BLaER1 (cell line): ENCODE results near the gene SLC22A1.
"Not testable (repeated sequence)": the region's sequence is repeated elsewhere in the genome, so short reads cannot be mapped to it uniquely, and the experiment has no call there.

Source experiments
- H3K27ac ChIP-seq: shearing (Covaris generic); formaldehyde crosslinking; 2 replicates; pipeline ENCODE4 v1.8.1; 2022
- H3K27me3 ChIP-seq: shearing (Covaris generic); formaldehyde crosslinking; 2 replicates; pipeline ENCODE4 v1.8.1; 2022
- H3K36me3 ChIP-seq: shearing (Covaris generic); formaldehyde crosslinking; 2 replicates; pipeline ENCODE4 v1.8.1; 2022
- H3K4me1 ChIP-seq: shearing (Covaris generic); formaldehyde crosslinking; 2 replicates; pipeline ENCODE4 v1.8.1; 2022
- H3K4me2 ChIP-seq: shearing (Covaris generic); formaldehyde crosslinking; 2 replicates; pipeline ENCODE4 v1.8.1; 2022
- H3K4me3 ChIP-seq: shearing (Covaris generic); formaldehyde crosslinking; 2 replicates; pipeline ENCODE4 v1.8.1; 2022
- H3K9ac ChIP-seq: shearing (Covaris generic); formaldehyde crosslinking; 2 replicates; pipeline ENCODE4 v1.8.1; 2022
- H3K9me3 ChIP-seq: shearing (Covaris generic); formaldehyde crosslinking; 2 replicates; pipeline ENCODE4 v1.8.1; 2022
- H4K20me1 ChIP-seq: shearing (Covaris generic); formaldehyde crosslinking; 2 replicates; pipeline ENCODE4 v1.8.1; 2022
- Cebpa-rat ChIP-seq: shearing (Covaris generic); IDR thresholded peaks from 2 replicates; pipeline ENCODE4 v1.8.1; 2022

The SLC22A1 gene

DNA sequence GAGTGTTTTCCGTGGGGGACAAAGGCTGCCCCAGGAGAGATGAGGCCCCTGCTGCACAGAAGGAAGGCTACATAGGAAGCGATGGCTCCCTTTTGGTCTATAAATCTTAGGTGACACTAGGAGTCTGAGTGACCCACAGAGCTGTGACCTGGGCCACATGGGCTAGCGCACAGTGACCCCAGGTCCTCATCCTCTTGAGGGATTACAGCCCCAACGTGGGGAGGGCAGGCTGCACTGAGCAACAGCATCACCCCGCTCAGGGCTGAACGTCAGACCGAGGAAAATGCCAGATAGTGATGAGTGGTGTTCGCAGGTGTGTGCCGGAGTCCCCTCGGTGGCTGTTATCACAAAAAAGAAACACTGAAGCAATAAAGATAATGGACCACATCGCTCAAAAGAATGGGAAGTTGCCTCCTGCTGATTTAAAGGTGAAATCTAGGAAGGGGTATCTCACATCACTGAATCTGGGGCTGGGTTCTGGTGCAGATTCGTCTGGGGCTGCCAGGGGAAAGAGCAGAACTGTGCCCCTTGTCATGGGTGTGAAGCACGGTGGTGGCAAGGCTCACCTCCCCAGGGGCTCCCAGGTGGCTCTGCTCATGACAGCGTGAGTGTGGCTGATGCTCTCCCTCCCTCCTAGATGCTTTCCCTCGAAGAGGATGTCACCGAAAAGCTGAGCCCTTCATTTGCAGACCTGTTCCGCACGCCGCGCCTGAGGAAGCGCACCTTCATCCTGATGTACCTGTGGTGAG lies 14.5 kb downstream of the SLC22A1 start:
- Histone ChIP-seq H3K27ac (no peak overlapping the region), H3K36me3 (no peaks in the 10 kb centered on the region), H3K9me3 (no peaks in the 10 kb centered on the region), H3K4me2 (no peak overlapping the region), H3K9ac (no peak overlapping the region), H3K4me1 (no peaks in the 10 kb centered on the region), H3K27me3 (no peaks in the 10 kb centered on the region), H4K20me1 (no peaks in the 10 kb centered on the region), H3K4me3 (no peak overlapping the region)
- no peak for TF ChIP-seq Cebpa-rat

DNA sequence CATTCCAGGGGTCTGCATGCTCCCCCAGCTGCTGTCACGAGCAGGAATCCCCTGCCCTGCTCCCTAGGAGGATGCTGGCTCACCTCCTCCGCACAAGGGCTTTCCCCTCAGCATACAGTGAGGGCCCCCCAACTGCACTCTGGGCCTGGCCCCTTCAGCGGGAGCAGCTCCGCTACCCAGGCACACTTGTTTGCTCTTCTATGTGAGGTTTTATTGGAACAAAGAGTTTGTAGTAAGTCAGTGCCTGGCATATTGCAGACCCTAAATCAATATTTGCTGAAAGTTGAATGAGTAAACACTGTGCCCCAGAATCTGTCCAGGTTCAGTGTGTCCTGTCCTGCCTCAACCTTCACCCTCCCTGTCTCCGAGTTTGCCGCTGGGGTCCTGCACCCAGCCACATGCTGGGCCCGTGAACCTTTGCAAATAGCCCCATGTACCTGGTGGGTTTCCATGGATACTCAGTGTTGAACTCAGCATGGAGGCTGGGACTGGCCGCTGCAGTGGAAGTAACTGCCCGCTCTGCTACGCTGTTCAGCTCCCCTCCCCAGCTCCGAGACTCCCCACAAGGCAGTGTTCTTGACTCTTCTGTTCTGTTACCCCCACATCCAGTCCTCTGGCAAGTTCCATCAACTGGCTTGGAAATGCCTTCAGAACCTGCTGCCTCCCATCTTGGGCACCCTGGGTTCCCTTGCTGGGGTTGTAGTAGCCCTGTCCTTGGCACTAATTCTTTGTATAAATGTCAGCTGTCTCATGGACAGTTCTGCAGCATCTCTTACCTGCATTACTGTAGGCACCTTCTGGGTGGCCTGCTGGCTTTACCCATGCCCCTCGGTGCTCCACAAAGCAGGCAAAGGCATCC lies 15.7 kb downstream of the SLC22A1 start:
- Histone ChIP-seq H4K20me1 (no peaks in the 10 kb centered on the region), H3K4me3 (no peak overlapping the region), H3K4me2 (no peak overlapping the region), H3K27me3 (no peaks in the 10 kb centered on the region), H3K9ac (no peak overlapping the region), H3K4me1 (no peaks in the 10 kb centered on the region), H3K27ac (no peak overlapping the region), H3K36me3 (no peaks in the 10 kb centered on the region), H3K9me3 (no peaks in the 10 kb centered on the region)
- no peak for TF ChIP-seq Cebpa-rat

DNA sequence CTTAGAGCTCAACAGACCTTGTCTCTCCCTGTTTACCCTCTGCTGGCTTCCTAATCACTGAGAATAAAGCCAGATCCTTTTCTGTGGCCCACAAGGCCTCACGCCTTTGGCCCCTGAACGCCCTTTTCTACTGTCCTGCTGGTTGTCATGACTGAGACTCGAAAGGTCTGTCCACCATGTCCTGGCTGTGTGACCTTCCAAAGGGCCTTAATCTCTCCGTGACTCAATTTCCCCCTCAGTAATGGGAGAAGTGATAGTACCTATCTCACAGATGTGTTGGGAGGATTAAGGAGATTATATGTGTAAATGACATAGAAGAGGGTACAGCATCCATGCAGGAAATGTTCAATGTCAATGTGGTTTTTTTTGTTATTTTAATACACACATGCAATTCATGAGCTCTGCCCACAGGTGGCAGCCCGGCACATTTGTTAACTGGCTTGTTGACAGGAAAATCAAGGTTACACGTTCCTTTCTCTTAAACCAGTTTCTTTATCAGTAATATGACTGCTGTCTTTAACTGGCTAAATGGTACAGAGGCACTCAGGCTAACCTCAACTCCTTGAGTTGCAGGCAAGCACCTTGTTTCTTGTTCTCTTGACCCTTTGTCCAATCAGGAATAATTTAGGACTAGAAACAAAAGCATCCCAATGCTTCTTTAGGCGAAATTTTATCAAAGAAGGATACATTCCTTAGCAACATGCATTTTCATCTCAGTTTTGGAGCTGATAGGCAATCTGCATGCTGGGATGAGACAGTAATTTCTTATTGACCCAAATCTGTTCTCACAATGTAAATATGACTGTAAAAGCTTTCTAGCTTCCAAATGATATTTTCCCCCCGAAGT lies 16.6 kb downstream of the SLC22A1 start:
- no peak for TF ChIP-seq Cebpa-rat
- H3K9ac ChIP-seq: no peak overlapping the region

DNA sequence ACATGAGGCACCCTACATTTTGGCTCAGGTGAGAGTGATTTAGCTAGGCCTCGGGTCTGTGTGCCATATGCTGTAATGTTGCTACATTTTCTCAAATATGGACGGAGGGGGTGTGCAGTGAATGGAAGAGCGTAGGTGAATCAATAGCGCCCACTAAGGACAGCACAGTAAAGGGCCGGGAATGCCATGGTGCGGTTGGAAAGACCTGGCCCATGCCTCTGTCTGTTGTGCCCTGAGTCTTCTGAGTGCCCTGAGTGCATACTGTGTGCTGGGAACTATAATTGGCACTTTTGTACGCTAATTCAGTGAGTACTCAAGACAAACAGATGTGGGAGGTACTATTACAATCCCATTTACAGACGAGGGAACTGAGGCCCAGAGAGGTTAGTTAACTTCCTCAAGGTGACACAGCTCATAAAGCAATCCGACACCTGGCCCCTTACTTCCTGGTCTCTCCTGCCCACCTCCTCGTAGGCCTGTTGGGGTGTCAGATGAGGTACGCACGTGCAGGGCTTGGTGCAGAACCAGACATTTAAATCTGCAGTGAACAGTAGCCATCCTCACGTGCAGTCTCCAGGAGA lies 17.3 kb downstream of the SLC22A1 start:
- Histone ChIP-seq H3K36me3 (no peaks in the 10 kb centered on the region), H3K4me3 (no peak overlapping the region), H3K4me2 (no peak overlapping the region), H3K27me3 (no peaks in the 10 kb centered on the region), H3K4me1 (no peaks in the 10 kb centered on the region), H3K9ac (no peak overlapping the region), H3K9me3 (no peaks in the 10 kb centered on the region), H3K27ac (no peak overlapping the region), H4K20me1 (no peaks in the 10 kb centered on the region)
- no peak for TF ChIP-seq Cebpa-rat

More for the DNA sequence above, 16.6 kb downstream of the SLC22A1 start:
- no peaks in the 10 kb centered on the region for H4K20me1 ChIP-seq
- H3K27me3 ChIP-seq: no peaks in the 10 kb centered on the region
- H3K9me3 ChIP-seq: no peaks in the 10 kb centered on the region
- no peak overlapping the region for H3K4me3 ChIP-seq
- H3K4me2 ChIP-seq: no peak overlapping the region
- H3K36me3 ChIP-seq: no peaks in the 10 kb centered on the region
- H3K27ac ChIP-seq: no peak overlapping the region
- no peaks in the 10 kb centered on the region for H3K4me1 ChIP-seq

DNA sequence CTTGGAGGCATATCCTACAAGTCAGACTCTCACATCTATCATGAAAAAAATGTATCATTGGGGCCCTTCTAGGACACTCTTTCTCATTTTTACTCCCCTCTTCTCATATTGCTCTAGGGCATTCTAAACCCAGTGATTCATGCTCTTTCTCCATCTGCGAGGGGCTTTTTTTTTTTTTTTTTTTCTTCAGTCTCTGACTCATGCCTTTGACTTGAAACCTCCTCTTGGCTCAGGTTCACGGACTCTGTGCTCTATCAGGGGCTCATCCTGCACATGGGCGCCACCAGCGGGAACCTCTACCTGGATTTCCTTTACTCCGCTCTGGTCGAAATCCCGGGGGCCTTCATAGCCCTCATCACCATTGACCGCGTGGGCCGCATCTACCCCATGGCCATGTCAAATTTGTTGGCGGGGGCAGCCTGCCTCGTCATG lies 17.8 kb downstream of the SLC22A1 start:
- Histone ChIP-seq H3K9me3 (no peaks in the 10 kb centered on the region), H4K20me1 (no peaks in the 10 kb centered on the region), H3K27ac (no peak overlapping the region), H3K36me3 (no peaks in the 10 kb centered on the region), H3K4me1 (no peaks in the 10 kb centered on the region), H3K4me2 (no peak overlapping the region), H3K27me3 (no peaks in the 10 kb centered on the region), H3K9ac (no peak overlapping the region), H3K4me3 (no peak overlapping the region)
- TF ChIP-seq Cebpa-rat: no peak

DNA sequence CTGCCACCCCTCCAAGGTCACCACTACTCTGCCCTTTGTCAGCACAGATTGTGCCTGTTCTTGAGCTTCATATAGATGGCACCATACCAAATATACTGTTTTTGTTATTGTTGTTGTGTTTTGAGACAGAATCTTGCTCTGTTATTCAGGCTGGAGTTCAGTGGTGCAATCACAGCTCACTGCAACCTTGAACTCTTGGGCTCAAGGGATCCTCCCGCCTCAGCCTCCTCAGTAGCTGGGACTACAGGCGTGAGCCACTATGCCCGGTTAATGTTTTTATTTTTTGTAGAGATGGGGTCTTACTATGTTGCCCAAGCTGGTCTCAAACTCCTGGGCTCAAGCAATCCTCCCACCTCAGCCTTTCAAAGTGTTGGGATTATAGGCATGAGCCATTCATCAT lies 18.9 kb downstream of the SLC22A1 start:
- not testable (repeated sequence) for H3K9me3 ChIP-seq, H3K4me3 ChIP-seq, H3K27me3 ChIP-seq, H3K9ac ChIP-seq, H3K27ac ChIP-seq, H3K36me3 ChIP-seq, H3K4me1 ChIP-seq, H4K20me1 ChIP-seq, H3K4me2 ChIP-seq

DNA sequence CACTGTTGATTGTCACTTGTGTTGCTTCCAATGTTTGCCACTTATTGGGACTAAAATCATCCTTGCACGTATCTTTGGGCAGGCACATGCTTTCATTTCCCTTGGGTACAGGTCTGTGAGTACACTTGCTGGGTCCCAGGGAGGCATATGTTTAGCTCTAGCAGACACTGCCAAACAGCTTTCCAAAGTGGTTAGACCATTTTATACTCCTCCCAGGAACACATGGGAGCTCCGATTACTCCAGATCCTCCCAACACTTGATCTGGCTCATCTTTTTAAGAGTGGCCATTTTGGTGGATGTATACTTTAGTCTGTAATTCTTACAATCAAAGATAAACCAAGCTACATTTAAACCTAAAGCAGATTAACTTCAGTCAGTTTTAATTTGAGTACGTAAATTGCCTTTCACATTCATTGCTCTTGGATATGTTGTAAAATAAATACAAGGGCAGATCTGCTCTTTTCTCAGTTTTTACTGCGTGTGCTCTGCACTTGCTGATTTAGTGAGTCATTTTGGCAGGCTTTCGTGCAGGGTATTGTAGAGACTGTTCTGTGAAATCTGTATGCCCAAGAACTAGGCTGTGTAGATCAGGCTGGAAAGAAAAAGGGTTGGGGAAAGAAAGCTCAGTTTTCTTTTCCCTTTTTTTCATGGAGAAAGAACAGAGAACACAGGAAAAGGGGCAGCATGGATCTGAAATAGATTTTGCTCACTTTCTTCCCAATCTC lies 19.5 kb downstream of the SLC22A1 start:
- H3K27me3 ChIP-seq: no peaks in the 10 kb centered on the region
- TF ChIP-seq Cebpa-rat: no peak
- no peaks in the 10 kb centered on the region for H4K20me1 ChIP-seq
- H3K27ac ChIP-seq: no peak overlapping the region
- H3K36me3 ChIP-seq: no peaks in the 10 kb centered on the region
- H3K4me3 ChIP-seq: no peak overlapping the region
- H3K4me2 ChIP-seq: no peak overlapping the region
- no peaks in the 10 kb centered on the region for H3K9me3 ChIP-seq
- no peak overlapping the region for H3K9ac ChIP-seq
- H3K4me1 ChIP-seq: no peaks in the 10 kb centered on the region

DNA sequence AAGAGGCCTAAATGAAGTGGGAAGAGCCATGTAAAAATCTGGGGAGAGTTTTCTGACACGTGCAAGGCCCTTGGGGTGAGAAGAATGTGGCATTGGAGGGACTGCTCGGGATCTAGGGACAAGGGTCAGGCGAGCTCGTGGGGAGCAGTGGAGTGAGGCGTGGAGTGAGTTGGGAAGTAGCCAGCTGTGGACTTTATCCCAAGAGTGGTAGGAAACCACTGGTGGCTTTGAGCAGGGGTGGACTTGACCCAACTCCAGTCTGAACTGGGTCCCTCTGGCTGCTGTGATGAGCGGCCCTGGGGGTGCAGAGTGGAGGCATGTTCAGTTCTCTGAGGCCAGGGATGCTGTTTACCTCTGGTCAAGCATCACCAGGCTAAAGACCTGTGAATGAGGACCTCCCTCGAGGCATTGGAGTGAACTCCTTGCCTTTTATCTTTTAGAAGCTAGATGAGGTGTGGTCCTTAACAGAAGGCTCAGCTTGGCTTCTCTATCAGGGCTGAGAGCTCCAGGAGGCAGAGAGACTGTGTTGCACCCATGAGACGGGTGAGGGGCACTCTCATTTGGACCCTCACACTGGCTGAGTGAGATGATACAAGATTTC lies 20.6 kb downstream of the SLC22A1 start:
- Histone ChIP-seq H3K27me3 (no peaks in the 10 kb centered on the region), H3K4me2 (no peak overlapping the region), H3K4me1 (no peaks in the 10 kb centered on the region), H3K9me3 (no peaks in the 10 kb centered on the region), H3K27ac (no peak overlapping the region), H4K20me1 (no peaks in the 10 kb centered on the region), H3K4me3 (no peak overlapping the region), H3K36me3 (no peaks in the 10 kb centered on the region), H3K9ac (no peak overlapping the region)
- TF ChIP-seq Cebpa-rat: no peak
